Natural killer cell (primary cell): ENCODE data around the gene GALT. TPM values are rescaled to one million over a fixed set of nuclear protein-coding genes. Genes with fewer than 3 reads are reported as not detected.

Experiments used
- ATAC-seq, 3 donors: fragments of 150-1000 bp in 2 of 3; fragments of 200-7000 bp in 1 of 3; cut with Tn5 transposase; 1 replicate in 1 of 3; 2 replicates in 2 of 3; pipeline ENCODE4 v1.10.0; 2021; ENCODE audit warnings: mild to moderate bottlenecking in 2 of 3, moderate library complexity in 2 of 3
- DNase-seq, 2 donors: peaks; one replicate each; pipeline versions ENCODE4 v3.0.0 to v3.0.0-alpha.2; 2013 to 2021; ENCODE audit warnings: mixed read lengths in 1 of 2
- H3K27ac ChIP-seq: one replicate; pipeline ENCODE4 v1.5.1; 2013; ENCODE audit warnings: mild to moderate bottlenecking, low read length
- H3K27me3 ChIP-seq: one replicate; pipeline ENCODE4 v1.6.1; 2013; ENCODE audit warnings: low read length; ENCODE audit not compliant: control insufficient read depth, insufficient read depth
- H3K36me3 ChIP-seq: one replicate; pipeline ENCODE4 v1.6.1; 2013; ENCODE audit warnings: low read length; ENCODE audit not compliant: control insufficient read depth, insufficient read depth
- H3K4me1 ChIP-seq: one replicate; pipeline ENCODE4 v1.6.1; 2013; ENCODE audit warnings: low read length; ENCODE audit not compliant: control insufficient read depth, insufficient read depth
- H3K4me3 ChIP-seq: one replicate; pipeline ENCODE4 v1.5.1; 2013; ENCODE audit warnings: low read length
- H3K9me3 ChIP-seq: one replicate; pipeline ENCODE4 v1.6.1; 2013; ENCODE audit warnings: low read length; ENCODE audit not compliant: control insufficient read depth, insufficient read depth
- H3K27ac Mint-ChIP-seq, 2 donors: one replicate each; pipeline ENCODE4 v1.8.0; 2022; ENCODE audit warnings: mild to moderate bottlenecking in 2 of 2, mixed read lengths in 2 of 2, moderate library complexity in 1 of 2
- H3K27me3 Mint-ChIP-seq, 2 donors: one replicate each; pipeline ENCODE4 v1.8.0; 2022; ENCODE audit warnings: low read depth in 2 of 2, mixed read lengths in 2 of 2
- H3K36me3 Mint-ChIP-seq: one replicate; pipeline ENCODE4 v1.8.0; 2022; ENCODE audit warnings: mixed read lengths
- H3K4me1 Mint-ChIP-seq, 2 donors: one replicate each; pipeline ENCODE4 v1.8.0; 2022; ENCODE audit warnings: mixed read lengths in 2 of 2
- H3K4me3 Mint-ChIP-seq: one replicate; pipeline ENCODE4 v1.8.0; 2022; ENCODE audit warnings: mild to moderate bottlenecking, moderate library complexity, mixed read lengths
- H3K9me3 Mint-ChIP-seq, 2 donors: one replicate each; pipeline ENCODE4 v1.8.0; 2022; ENCODE audit warnings: mixed read lengths in 2 of 2
- WGBS: methylation state at CpG from one replicate; pipeline ENCODE4 v1.1.7; 2013; ENCODE audit warnings: missing lambda C conversion rate; ENCODE audit not compliant: insufficient coverage; 5-methylcytosine and 5-hydroxymethylcytosine counted together
- intact Hi-C: fragments of 100-400 bp; cut with micrococcal nuclease; formaldehyde crosslinking; loops from one replicate; pipeline ENCODE4 v1.14.2; 2022
- total RNA-seq, 4 donors: library from RNA; stranded (reverse); fragments of 120-200 nt in 1 of 4; gene quantifications; one replicate each; pipeline versions ENCODE4 v1.2.3 to v1.2.4, GENCODE V29; 2013 to 2022
- TF ChIP-seq, protein P1 (sequence below): fragments of 200-600 bp; IDR thresholded peaks from one replicate; pipeline ENCODE4 v1.8.0; 2022; ENCODE audit warnings: antibody characterized with exemption

GALT gene
- total RNA-seq, 3 donors from 2014 or later (not counting 1 experiment from before 2014, with no cell fraction given), result 81.9 to 118 (median 89.3) TPM

DNA sequence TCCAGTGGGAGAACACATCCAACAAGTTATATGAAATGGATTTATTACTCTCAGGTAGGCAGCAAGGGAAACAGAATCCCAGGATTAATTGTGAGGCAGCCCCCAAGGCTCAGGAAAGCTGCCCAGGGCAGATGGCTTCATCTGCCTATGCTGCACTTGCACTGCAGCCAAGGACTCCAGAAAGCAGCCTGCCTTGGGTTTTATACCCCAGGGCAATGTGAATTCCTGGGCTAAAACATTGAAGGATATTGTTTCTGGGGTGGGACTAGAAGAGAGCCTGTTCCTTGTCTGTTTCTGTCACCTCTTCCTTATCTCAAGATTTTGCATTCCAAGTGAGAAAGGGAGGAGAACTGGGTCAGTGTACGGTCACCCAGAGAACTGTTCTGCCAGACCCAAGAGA is 24.8 kb downstream of the GALT start:
- Mint-ChIP-seq H3K36me3 (no peaks in the 10 kb centered on the region), H3K27me3 (no peaks in the 10 kb centered on the region), H3K9me3 (no peaks in the 10 kb centered on the region), H3K27ac (no peak overlapping the region), H3K4me3 (no peak overlapping the region), H3K4me1 (no peaks in the 10 kb centered on the region)
- TF ChIP-seq, protein P1, sequence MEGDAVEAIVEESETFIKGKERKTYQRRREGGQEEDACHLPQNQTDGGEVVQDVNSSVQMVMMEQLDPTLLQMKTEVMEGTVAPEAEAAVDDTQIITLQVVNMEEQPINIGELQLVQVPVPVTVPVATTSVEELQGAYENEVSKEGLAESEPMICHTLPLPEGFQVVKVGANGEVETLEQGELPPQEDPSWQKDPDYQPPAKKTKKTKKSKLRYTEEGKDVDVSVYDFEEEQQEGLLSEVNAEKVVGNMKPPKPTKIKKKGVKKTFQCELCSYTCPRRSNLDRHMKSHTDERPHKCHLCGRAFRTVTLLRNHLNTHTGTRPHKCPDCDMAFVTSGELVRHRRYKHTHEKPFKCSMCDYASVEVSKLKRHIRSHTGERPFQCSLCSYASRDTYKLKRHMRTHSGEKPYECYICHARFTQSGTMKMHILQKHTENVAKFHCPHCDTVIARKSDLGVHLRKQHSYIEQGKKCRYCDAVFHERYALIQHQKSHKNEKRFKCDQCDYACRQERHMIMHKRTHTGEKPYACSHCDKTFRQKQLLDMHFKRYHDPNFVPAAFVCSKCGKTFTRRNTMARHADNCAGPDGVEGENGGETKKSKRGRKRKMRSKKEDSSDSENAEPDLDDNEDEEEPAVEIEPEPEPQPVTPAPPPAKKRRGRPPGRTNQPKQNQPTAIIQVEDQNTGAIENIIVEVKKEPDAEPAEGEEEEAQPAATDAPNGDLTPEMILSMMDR, result no peak
- ATAC-seq (no peak), DNase-seq (no peak)
- Histone ChIP-seq H3K27me3 (no peaks in the 10 kb centered on the region), H3K27ac (no peak overlapping the region), H3K4me3 (no peak overlapping the region), H3K36me3 (no peaks in the 10 kb centered on the region), H3K9me3 (no peaks in the 10 kb centered on the region), H3K4me1 (peaks cover under 1% of the 10 kb centered on the region)
- WGBS, result 100% methylated on average over 1 of the region's 1 CpG
- intact Hi-C loops, result no loop called here

- Histone ChIP-seq H3K4me1 (no peaks in the 10 kb centered on the region), H3K9me3 (no peaks in the 10 kb centered on the region), H3K27me3 (no peaks in the 10 kb centered on the region), H3K4me3 (no peak overlapping the region), H3K27ac (no peak overlapping the region), H3K36me3 (no peaks in the 10 kb centered on the region)
- Mint-ChIP-seq H3K27ac (no peak overlapping the region), H3K36me3 (no peaks in the 10 kb centered on the region), H3K9me3 (no peaks in the 10 kb centered on the region), H3K27me3 (no peaks in the 10 kb centered on the region), H3K4me3 (no peak overlapping the region), H3K4me1 (no peaks in the 10 kb centered on the region)
- WGBS, result 83% methylated on average over 3 of the region's 3 CpGs
- TF ChIP-seq, protein P1, result no peak
- intact Hi-C loops, result no loop called here
- ATAC-seq (no peak), DNase-seq (no peak)
These were observed 28.0 kb downstream of the GALT start for GRCh38 chr9:34674440-34674839.

- Histone ChIP-seq H3K27me3 (no peaks in the 10 kb centered on the region), H3K4me3 (no peak overlapping the region), H3K27ac (no peak overlapping the region), H3K4me1 (no peaks in the 10 kb centered on the region), H3K9me3 (no peaks in the 10 kb centered on the region), H3K36me3 (no peaks in the 10 kb centered on the region)
- H3K9me3 Mint-ChIP-seq, result no peaks in the 10 kb centered on the region
- H3K4me1 Mint-ChIP-seq, result no peaks in the 10 kb centered on the region
- H3K4me3 Mint-ChIP-seq, result no peak overlapping the region
- no peaks in the 10 kb centered on the region for H3K27me3 Mint-ChIP-seq
- ATAC-seq, result peak in 1 of 3 donors; percentile 71
- no peak overlapping the region for H3K27ac Mint-ChIP-seq
- TF ChIP-seq, protein P1, result no peak
- no peaks in the 10 kb centered on the region for H3K36me3 Mint-ChIP-seq
- peak in 1 of 2 donors; percentile 70 for DNase-seq
- intact Hi-C loops, result no loop called here
- 32% methylated on average over 9 of the region's 10 CpGs for WGBS
These were observed 28.7 kb downstream of the GALT start for GRCh38 chr9:34675048-34675714.

GRCh38 chr9:34675869-34676268 is 29.4 kb downstream of the GALT start:
- no peak overlapping the region for H3K4me3 Mint-ChIP-seq
- H3K36me3 ChIP-seq, result no peaks in the 10 kb centered on the region
- no peak overlapping the region for H3K27ac ChIP-seq
- H3K36me3 Mint-ChIP-seq, result no peaks in the 10 kb centered on the region
- H3K4me3 ChIP-seq, result no peak overlapping the region
- intact Hi-C loops, result no loop called here
- DNase-seq (no peak), ATAC-seq (no peak)
- H3K4me1 ChIP-seq, result no peaks in the 10 kb centered on the region
- H3K9me3 Mint-ChIP-seq, result no peaks in the 10 kb centered on the region
- TF ChIP-seq, protein P1, result no peak
- whole genome bisulfite sequencing, result 98% methylated on average over 2 of the region's 2 CpGs
- H3K27me3 Mint-ChIP-seq, result no peaks in the 10 kb centered on the region
- H3K27me3 ChIP-seq, result no peaks in the 10 kb centered on the region
- H3K9me3 ChIP-seq, result no peaks in the 10 kb centered on the region
- no peaks in the 10 kb centered on the region for H3K4me1 Mint-ChIP-seq
- H3K27ac Mint-ChIP-seq, result no peak overlapping the region
